ENCODE data around the gene SHQ1.
A peak's percentile ranks its signal among the peaks of the same experiment; 100 is the strongest.

Gene SHQ1

DNA sequence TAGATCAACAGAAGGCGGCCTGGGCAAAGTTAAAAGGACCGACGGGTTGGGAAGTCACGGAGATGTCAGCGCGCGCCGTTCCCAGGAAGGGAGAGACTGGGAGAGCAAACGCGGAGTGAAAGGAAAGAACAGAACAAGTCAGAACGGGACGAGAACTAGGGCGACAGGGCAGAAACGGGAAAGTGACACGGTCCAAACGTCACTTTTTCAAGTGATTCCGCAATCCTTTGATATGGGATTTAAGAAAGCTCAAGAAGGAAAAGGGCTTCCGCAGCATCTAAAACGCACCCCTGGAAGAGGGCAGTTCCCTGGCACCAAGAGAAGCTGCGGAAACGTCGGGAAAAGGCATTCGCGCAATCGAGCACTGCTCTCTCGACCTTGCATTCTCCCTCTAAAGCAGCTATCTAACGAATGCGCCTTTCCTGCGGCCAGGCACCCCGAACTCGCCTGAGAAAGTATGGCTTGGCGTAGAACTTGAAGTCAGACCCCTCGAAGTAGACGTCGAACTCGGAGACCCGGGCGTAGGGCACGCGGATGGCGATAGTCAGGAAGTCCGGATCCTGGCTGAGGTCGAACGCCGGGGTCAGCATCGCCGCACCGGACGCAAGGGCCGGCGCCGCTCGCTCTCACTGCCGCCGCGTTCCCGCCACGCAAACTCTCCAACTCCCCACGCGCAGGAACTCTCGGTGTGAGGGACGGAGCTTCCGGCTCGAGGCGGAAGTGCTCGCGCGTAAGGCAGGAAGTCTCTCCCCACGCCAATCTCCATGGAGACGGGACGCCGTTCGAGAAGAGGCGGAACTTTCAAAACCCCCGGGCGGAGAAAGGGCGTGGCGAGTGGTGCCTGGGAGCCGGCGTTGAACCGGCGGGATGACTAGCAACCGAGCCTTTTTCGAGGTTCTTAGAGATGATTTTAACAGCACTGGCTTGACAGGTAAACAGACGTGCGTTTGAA is at the start of gene SHQ1:
TSS of gene SHQ1 (minus strand) at position 695 of the 952 bp plus-strand sequence. CDS start at position 590, 105 bp downstream.
- peak; percentile 72 for TF ChIP-seq POLR2A (IDR thresholded peaks at IDR 0.05; ENCODE audit: low read length)
- TF ChIP-seq GATA1 (IDR thresholded peaks at IDR 0.05; ENCODE audit: low read depth, low read length), result no peak
- DNase-seq, result peak; percentile 95 to 96

DNA sequence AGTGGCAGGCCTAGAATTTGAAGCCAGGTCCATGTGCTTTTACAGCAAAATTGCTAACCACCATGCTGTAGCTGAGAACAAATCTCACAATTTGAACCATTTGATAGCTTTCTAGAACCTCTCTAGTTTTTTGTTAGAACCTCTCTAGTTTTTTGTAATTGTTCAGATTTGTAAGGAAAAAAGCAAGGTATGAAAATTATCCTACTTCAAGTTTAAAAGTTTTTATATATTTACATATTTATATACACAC is 49.4 kb upstream of the SHQ1 start:
- TF ChIP-seq GATA1 (IDR thresholded peaks at IDR 0.05; ENCODE audit: low read depth, low read length) (no peak), POLR2A (IDR thresholded peaks at IDR 0.05; ENCODE audit: low read length) (no peak)
- DNase-seq, result no peak

DNA sequence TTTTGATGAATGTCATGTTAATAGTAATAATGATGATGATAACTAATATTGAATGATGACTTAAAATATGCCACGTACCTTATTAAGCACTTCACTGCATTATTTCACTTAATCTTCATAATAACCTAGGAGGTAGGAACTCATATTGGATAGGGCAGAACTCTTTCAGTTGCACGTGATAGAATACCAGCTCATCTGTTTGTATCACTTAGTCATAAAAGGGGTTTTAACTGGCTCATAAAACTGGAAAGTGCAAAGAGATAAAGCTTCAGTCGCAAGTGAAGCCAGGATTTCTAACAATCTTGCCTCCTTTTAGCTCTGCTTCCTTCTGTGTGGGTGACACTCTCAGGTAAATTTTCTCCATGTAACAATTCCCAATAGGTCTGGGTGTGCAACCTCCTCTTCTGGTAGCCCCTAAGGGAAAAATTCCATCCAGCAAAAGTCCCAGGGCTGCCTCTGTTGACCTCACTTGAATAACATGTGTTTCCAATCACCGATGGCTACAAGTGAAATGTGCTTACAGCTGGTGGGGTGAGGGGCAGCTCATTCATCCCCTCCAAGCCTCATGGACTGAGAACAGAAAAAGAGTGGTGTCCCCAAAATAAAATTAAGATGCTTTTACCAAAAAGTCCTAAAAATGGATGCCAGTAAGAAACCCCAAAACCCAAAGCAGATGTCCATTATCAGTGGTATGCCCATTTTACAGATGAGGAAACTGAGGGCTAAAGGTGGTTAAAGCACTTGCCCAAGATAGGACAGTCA is 48.9 kb upstream of the SHQ1 start:
- no peak for DNase-seq

DNA sequence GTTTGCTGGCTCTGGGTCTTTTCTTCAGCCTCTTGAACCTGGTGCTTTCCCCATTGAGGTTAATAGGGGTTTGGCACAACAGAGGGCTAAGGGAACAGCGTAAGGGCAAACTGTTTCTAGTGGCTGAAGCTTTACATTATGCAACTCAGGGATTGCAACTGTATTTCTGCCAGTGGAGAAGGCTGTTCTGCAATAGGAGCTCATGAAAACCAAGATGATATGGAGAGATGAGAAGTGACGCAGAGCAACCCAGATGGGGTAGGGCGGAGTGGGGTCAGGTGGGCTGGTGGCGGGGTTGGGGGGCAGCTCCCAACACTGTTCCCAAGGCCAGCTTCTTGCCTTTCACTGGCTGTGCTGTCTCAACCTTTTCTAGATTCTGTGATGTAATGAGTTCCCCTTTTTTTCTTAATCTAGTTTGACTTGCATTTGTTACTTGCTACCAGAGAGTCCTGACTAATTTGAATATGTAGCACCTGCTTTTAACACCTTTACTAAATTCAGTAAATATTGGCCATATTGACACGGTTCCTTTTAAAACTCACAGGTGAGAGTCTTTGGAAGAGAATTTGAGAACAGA is 46.8 kb upstream of the SHQ1 start:
- no peak for DNase-seq

More for the DNA sequence above, 48.9 kb upstream of the SHQ1 start:
- TF ChIP-seq GATA1 (IDR thresholded peaks at IDR 0.05; ENCODE audit: low read depth, low read length), result no peak
- no peak for TF ChIP-seq POLR2A (IDR thresholded peaks at IDR 0.05; ENCODE audit: low read length)

DNA sequence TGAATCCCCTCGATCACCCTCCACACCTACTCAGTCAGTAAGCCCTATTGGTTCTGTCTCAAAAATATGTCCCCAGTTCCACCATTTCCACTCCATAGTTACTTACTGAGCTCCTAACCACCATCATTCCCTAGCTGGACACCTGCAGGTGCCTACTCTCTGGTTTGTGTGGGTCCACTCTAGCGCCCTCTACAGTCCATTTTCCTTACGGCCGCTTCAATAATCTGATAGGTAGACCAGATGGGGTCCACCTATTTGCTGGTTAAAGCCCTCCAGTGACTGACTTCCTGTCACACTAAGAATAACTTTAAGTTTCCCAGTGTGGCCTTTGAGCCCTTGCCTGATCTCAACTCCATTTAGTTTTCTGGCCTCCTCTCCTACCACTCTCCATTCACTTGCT is 44.6 kb upstream of the SHQ1 start:
- DNase-seq, result peak; percentile 37 to 43
- TF ChIP-seq GATA1 (IDR thresholded peaks at IDR 0.05; ENCODE audit: low read depth, low read length) (no peak), POLR2A (IDR thresholded peaks at IDR 0.05; ENCODE audit: low read length) (no peak)

More for the DNA sequence above, 46.8 kb upstream of the SHQ1 start:
- TF ChIP-seq POLR2A (IDR thresholded peaks at IDR 0.05; ENCODE audit: low read length) (no peak), GATA1 (IDR thresholded peaks at IDR 0.05; ENCODE audit: low read depth, low read length) (no peak)

DNA sequence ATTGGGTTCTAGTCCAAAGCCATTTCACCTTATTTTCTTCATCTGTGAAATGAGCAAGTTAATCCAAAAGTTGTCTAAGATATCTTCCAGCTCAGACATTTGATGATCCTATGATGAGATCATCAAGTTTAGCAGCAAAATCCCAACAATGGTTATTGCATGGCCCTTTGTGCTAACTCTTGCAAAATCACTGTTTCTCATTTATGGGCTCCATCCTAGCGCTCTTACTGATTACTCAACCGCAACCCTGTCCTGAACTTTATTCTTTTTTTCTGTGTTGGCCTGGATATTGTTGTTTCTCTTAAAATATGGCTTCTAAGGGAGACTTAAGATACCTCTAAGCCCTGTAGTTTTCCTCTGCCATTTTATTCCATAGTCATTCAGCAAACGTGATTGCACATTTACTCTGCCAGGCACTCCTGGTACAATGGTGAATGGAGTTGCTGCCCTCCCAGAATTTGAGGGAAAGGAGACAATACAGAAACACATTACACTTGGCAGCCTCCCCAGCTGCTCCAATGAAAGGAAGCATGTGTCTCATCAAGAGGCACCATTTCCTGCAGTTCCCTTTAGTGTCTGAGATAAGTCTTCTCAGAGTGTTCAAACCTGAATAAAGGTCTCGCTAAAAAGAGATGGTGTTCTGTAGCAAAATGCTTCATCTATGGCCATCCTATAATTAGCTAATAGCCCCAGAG is 44.0 kb upstream of the SHQ1 start:
- no peak for TF ChIP-seq POLR2A (IDR thresholded peaks at IDR 0.05; ENCODE audit: low read length)
- no peak for TF ChIP-seq GATA1 (IDR thresholded peaks at IDR 0.05; ENCODE audit: low read depth, low read length)
- DNase-seq, result no peak

DNA sequence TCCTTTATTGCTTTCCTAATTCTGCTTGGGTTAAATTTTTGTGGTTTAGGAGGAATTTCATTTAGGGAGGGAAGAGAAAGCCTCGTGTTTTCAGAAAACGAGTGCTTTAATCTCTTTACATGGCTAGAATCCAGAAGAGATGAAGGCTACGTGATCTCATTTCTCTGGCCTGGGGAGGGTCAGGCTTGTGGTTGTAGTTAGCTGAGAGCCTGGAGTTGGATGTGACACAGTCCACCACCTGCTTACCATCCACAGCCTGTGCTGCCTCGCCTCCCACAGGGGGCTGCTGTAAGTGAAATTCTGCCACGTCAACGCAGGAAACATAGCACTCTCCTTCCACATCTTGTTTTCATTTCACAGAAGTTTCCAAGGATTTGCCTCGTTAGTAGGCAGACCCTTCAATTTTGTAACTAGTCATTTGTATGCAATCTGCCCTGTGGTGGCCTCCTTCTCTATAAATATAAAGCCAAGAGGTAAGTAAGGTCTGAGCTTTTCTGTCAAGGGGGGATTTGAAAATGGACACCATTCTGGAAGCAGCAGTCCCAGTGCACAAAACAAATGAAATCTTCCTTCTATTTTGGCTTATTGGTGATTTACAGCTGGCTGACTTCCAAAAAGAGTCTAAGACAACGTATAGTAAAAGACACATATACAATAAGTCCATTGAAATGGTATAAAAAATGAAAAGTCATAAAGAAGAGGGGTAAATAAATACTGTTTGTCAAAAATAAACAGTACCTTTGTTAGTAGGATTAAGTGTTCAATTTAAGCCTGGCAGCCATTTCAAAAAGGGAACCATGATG is 43.0 kb upstream of the SHQ1 start:
- DNase-seq, result no peak

DNA sequence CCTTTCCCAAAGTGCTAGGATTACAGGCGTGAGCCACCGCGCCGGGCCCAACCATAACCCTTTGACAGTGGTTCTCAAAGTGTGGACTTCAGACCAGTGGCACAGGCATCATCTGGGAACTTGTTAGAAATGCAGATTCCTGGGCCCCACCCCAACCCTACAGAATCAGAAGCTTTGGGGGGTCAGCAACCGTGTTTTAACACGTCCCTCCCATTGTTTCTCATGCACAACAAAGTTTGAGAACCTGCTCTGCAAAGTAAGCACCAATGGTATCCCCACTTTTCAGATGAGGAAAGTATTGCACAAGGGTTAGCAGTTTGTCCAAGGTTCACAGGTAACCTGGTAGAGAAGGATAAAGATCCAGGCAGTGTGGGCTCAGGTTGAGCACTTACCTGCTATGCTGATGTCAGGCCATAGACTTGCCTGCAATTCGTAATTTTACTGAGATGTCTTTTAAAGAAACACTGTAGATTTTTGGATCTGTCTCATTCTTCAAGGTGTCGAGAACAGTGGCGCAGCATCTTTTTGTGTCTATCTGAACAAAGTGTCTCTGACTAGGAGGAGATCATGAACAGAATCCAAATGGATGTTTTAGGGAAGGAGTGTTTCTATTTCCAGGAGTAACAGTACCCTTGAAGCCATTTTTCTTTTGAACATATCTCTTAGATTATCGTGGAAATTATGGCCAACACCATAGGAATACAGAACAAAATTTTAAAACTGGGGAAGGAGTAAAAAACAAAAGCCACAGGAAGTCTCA is 42.1 kb upstream of the SHQ1 start:
- TF ChIP-seq GATA1 (IDR thresholded peaks at IDR 0.05; ENCODE audit: low read depth, low read length), result no peak
- no peak for TF ChIP-seq POLR2A (IDR thresholded peaks at IDR 0.05; ENCODE audit: low read length)
- no peak for DNase-seq

More for the DNA sequence above, 43.0 kb upstream of the SHQ1 start:
- no peak for TF ChIP-seq POLR2A (IDR thresholded peaks at IDR 0.05; ENCODE audit: low read length)
- no peak for TF ChIP-seq GATA1 (IDR thresholded peaks at IDR 0.05; ENCODE audit: low read depth, low read length)

DNA sequence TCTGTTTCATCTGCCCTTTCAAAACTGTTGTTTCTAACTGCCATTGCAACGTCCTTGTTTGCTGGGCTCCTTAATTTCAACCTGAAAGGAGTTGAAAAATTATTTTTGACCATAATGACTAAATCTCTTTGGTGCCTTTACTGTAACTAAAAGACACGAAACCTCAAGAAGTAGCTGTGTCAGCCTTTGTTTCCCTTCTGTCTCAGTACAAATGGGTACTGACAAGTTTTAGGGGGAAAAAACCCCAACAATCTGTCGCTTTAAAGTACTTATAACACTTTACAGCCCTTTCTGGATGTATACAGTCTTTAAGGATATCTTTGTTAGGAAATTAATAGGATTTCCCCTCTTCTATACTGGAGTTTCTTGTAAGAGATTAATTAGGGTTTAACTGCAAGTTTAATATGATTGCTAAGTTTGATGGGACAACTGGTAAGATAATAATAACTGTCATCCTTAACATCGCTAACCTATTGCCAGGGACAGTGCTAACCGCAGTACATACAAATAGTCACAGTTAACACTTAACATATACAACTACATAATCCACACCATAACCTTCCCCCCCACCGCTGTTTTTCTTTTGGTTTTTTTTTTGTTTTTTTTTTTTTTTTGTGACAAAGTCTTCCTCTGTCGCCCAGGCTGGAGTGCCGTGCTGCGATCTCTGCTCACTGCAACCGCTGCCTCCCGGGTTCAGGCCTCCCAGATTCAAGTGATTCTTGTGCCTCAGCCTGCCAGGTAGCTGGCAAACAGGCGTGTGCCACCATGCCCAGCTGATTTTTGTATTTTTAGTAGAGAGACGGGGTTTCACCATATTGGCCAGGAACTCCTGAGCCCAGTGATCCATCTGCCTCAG is 41.3 kb upstream of the SHQ1 start:
- TF ChIP-seq POLR2A (IDR thresholded peaks at IDR 0.05; ENCODE audit: low read length) (no peak), GATA1 (IDR thresholded peaks at IDR 0.05; ENCODE audit: low read depth, low read length) (no peak)

DNA sequence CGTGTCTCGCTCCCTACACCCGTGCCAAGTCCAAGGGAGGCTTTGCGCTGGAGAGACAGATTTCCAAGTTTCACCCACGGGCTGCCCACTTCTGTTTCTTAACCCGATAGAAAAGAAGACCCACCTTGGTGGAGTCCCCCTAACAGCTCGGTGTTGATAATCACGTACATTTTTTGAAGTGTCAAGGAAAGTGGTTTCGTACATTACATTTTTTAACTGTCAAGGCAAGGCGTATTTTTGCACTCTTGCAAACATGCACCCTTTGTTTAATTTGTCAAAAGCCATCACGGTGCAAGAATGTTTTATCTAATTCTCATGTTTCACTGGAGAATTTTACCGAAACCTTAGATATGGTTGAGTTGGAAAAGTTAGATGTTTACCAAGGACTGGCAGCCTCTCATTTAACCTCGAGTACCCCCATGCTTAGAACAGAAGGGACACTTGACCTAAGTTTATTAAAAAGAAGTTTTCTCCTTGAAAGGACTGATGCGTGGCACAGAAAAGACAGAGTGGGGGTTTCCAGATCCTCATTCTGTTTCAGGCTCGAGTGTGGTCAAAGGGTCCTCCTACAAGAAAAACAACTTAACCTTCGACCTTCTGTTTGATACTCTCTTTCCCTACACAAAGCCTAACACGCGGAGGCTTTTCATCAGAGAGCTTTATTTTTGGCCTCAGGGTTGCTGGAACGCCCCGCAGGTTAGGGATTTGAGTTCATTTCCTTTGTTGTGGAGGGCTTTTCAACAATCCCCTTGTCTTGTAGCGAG is 40.5 kb upstream of the SHQ1 start:
- no peak for DNase-seq

More for the DNA sequence above, 41.3 kb upstream of the SHQ1 start:
- DNase-seq, result no peak

More for the DNA sequence above, 40.5 kb upstream of the SHQ1 start:
- TF ChIP-seq POLR2A (IDR thresholded peaks at IDR 0.05; ENCODE audit: low read length) (no peak), GATA1 (IDR thresholded peaks at IDR 0.05; ENCODE audit: low read depth, low read length) (no peak)

Data from erythroblast (primary cell).